NCI-H2196 (cell line): Measurements from ENCODE around the gene TEX19.
A peak's percentile ranks its signal among the peaks of the same experiment; 100 is the strongest.
"Not testable (repeated sequence)": the region's sequence is repeated elsewhere in the genome, so short reads cannot be mapped to it uniquely, and the experiment has no call there.

ENCODE experiments used
- DNase-seq: peaks from one replicate; lab custom pipeline; 2025; ENCODE audit not compliant: unreplicated experiment; lab: John Stamatoyannopoulos, UW

The TEX19 gene

DNA sequence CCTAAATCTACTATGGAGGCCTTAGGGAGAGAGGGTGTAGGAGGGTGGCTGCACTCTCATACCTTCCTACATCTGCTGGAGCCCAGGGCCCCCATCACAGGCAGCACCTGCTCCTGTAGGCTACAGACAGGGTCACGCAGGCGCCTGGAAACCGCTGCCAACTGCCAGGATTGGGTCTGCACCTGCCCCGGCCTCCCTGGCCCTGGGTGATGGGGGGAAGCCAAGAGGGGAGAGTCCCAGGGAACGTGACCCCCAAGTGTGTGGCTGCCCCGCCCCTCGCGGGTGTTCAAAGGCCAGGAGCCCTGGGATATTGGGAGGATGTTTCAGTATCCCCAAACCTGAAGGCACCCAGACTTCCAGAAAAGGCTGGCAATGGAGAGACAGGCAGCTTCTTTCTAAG lies 5.6 kb upstream of the TEX19 start:
- DNase-seq = peak; percentile 64

DNA sequence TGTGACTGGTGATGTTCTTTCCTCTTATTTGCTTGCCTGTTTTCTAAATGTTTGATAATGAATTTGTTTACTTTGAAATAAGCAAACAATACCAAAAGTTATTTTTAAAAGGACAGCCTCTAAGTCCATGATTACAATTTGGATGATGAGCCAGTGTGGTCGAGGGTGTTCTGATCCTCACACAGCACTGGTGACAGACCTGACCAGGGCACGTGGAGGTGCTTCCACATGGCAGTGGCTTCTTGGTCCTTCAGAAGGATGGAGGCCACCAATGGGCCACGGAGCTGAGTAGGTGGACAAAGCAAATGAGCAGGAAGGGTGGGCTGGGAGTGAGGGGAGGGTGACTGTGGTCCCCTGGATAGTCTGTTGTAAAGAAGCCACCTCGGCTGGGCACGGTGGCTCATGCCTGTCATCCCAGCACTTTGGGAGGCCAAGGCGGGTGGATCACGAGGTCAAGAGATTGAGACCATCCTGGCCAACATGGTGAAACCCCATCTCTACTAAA lies 4.2 kb upstream of the TEX19 start:
- DNase-seq = no peak

DNA sequence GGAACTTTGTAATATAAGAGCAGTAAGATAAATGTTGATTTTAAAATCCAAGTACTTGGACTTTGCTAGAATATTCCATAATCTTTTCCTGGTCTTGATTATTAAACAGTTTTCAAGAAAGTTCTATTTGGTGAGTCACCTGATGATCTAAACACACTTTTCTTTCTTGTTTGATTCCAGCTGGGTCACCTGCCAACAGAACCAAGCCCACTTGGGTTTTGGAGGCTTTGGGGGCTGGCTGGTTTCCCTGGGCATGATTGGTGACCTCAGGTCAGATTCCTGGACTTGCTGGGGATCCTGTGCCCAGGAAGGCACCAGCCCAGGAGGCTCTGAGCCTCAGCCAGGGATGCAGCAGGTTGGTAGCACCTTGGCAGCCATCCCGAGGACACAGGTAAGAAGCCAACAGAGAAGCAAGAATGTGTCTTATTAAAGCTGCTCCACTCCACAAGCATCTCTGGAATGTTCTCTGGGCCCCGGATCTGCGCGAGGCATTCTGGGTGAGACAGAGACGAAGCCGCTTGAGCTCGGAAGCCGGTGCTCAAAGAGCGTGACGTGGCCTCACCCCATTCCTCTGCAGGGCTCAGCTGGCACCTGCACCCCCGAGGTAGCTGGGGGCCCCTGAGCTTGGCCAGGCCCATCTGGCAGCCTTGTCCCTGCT lies 3.1 kb upstream of the TEX19 start:
- DNase-seq = no peak

DNA sequence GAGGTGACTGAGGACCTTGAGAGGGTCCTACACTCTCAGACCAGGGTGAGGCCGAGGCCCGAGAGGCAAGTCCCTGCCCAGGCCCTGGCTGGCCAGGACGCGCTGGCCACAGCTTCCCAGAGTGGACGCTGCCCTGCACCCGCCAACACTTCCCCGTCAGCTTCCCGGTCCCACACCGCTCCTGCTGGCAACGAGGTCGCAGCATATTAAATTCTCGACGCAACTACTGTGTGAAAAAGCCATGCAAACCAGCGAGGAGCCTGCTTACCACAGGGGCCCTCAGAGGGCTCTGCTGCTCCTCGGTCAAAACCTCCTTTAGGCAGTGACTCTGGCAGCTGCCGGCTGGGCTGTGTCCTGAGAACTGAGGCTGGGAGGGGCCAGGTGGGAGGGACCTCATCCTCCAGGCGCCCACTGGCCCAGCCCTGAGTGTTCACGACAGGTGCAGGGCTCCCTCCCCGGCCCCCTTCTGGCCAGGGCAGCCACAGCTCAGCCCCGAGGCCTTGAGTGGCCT lies 2.1 kb upstream of the TEX19 start:
- DNase-seq = peak; percentile 87

DNA sequence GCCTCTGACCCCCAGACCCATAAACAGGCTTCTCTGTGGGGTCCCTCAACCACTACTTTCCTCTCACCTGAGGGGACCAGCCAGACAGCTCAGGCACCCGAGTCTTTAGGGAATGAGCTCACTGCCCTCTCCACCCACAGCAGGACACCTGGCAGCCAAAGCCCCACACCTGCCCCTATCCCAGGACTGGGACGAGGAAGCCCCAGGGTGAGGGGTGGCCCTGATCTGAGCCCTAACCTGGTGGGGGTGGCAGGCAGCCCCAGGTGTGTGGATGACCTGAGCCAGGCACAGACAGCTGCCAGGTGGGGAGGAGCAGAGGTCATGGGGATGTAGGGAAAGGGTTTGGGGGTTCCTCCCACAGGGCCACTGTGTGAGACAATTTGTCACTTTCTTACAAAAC lies 1.7 kb upstream of the TEX19 start:
- no peak for DNase-seq

DNA sequence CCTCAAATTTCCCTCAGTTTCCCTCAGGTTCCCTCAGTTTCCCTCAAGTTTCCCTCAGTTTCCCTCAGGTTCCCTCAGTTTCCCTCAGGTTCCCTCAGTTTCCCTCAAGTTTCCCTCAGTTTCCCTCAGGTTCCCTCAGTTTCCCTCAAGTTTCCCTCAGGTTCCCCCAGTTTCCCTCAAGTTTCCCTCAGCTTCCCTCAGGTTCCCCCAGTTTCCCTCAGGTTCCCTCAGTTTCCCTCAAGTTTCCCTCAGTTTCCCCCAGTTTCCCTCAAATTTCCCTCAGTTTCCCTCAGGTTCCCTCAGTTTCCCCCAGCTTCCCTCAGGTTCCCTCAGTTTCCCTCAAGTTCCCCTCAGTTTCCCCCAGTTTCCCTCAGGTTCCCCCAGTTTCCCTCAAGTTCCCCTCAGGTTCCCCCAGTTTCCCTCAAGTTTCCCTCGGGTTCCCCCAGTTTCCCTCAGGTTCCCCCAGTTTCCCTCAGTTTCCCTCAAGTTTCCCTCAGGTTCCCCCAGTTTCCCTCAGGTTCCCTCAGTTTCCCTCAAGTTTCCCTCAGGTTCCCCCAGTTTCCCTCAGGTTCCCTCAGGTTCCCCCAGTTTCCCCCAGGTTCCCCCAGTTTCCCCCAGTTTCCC lies 516 bp downstream of the TEX19 start:
- DNase-seq = not testable (repeated sequence)

DNA sequence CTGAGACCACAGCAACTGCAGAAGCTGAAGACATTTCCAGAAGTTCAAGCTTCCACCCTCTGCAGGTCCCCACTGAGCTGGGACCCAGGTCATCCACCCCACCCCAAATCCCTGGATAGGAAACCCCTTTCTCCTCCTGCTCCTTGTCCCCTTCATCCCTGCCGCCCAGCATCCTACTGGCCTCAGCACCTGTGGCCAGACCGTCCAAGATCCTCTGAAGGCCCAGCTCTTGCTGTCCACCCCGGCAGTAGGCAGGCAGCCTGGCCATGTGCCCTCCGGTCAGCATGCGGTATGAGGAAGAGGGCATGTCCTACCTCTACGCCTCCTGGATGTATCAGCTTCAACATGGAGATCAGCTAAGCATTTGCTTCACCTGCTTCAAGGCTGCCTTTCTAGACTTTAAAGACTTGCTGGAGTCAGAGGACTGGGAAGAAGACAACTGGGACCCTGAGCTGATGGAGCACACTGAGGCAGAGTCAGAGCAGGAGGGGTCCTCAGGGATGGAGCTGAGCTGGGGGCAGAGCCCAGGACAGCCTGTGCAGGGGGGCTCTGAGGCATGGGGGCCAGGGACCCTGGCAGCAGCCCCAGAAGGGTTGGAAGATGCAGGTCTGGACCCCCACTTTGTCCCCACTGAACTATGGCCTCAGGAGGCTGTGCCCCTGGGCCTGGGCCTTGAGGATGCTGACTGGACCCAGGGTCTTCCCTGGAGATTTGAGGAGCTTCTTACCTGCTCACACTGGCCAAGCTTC lies 3.0 kb downstream of the TEX19 start:
- no peak for DNase-seq

DNA sequence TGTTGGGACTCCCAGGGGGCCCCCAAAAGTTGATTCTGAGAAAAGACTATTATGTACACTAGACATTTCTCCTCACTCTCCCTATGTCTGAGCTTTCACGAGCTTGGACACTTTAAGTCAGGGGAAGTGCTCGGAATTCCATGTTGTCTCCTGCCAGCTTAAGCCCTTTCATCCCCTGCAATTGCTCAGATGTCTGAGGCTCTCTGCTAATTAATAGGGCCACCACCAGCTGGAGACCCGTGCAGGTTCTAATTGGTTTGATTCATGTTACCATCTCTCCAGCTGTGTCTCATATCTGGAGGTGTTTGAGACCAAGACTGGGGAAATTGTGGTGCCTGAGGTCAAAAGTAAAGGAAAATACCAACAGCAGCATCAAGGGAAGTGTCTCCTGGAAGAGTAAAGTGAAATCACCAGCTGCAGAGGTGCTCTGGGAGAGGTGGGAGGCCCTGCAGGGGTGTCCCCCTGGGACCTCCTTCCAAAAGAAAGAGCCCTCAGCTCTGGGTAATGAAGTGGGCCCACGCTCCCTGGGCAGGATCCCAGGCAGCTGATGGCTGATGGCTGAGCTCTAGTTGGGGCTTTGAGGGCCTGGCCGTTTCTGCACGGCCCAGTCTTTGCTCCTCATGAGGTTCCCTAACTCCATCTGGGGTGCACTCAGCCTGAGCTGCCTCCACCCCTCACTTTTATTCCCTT lies 6.7 kb downstream of the TEX19 start:
- DNase-seq = no peak

DNA sequence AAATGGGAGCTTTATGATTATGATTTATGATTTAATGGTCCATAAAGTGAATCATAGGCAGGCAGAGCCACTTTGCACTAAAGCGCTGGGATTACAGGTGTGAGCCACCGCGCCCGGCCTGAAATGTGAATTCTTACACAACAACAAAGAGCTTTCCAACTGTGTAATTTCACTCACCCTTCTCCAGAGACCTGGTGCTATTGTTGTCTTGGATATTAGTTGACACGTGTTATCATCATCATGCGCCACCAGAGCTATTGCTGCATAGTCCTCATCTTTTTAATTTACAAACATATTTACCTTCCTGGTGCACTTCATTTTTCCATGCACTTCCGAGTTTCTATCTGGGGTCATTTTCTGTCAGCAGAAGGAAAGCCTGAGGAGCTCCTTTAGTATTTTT lies 7.7 kb downstream of the TEX19 start:
- no peak for DNase-seq

DNA sequence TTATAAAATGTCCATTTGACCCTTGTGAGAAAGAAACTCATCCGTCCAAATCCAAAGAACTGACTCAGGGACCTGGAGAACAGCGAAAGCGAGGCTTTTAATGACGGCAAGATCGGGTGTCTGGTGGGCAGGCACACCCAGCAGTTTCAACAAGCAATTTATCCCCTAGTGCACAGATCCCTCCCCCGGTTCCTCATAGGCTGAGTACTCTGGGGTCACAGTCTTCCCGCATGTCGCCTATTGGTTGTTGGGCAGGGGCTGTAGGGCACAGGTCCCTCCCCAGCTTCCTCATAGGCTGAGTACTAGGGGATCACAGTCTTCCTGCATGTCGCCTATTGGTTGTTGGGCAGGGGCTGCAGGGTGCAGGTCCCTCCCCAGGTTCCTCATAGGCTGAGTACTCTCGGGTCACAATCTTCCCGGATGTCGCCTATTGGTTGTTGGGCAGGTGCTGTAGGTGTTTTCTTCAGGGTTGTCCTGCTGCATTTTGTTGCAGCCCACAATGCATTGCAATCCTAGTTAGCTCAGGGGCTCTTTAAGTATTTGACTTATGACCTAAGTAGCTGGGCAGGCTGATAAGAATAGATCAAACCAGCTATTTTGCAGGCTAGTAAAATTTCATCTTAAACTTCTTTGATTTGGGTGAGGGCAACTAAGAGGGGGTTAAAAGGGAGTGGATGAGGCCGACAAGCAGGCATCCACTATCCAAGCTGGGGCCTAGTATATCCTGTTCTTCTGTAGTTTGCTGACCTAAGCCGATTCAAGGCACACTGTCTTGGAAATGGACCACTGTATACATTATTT lies 8.9 kb downstream of the TEX19 start:
- peak; percentile 97 for DNase-seq

DNA sequence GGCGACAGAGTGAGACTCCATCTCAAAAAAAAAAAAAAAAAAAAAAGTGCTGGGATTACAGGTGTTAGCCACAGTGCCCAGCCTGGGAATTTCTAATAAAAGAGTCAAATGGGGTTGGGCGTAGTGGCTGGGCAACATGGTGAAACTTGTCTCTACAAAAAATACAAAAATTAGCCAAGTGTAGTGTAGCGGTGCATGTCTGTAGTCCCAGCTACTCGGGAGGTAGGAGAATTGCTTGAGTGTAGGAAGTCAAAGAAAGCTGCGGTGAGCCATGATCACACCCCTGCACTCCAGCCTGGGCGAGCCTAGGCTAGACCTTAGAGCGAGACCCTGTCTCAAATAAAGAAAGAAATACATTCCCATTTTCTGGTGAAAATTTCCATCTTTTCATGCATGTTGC lies 10.2 kb downstream of the TEX19 start:
- no peak for DNase-seq

DNA sequence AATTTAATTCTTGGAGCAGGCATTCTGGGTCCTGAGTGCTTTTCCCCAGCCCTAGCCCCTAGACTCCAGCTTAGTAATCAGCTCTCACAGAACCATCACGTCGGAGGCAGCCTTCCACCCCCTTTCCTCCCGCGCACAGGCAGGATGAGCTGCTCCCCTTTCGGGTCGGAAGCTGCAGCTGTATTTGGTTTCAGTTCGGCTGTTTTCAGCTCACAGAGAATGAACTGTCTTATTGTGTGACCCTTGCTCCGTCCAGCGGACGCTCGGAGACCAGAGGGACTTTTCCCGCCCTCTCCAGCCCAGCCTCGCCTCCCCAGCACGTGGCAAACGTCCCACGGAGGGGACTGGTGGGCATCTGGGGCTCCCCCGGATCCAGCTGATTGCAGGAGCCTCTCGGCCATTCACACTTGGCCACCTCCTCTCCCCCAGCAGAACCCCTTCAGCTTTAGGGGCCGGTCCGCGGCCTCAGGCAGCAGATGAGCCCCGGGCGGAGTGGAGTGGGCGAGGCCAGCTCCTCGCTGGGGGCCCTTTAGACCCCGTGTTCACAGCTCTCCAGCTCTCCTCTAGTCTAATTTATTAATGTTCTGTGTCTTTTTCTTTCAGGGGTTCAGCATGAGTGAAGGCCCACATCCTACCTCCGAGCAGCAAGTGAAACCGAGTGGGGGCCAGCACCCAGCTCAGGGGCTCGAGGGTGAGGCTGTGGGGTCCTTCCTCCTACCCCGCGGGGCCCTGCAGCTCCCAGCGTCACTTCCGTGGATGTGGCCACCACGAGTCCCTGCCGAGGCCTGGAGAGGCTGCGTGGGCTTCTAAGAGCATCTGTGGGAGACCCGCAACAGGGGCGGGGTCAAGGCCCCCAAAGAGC lies 11.7 kb downstream of the TEX19 start:
- DNase-seq = no peak

DNA sequence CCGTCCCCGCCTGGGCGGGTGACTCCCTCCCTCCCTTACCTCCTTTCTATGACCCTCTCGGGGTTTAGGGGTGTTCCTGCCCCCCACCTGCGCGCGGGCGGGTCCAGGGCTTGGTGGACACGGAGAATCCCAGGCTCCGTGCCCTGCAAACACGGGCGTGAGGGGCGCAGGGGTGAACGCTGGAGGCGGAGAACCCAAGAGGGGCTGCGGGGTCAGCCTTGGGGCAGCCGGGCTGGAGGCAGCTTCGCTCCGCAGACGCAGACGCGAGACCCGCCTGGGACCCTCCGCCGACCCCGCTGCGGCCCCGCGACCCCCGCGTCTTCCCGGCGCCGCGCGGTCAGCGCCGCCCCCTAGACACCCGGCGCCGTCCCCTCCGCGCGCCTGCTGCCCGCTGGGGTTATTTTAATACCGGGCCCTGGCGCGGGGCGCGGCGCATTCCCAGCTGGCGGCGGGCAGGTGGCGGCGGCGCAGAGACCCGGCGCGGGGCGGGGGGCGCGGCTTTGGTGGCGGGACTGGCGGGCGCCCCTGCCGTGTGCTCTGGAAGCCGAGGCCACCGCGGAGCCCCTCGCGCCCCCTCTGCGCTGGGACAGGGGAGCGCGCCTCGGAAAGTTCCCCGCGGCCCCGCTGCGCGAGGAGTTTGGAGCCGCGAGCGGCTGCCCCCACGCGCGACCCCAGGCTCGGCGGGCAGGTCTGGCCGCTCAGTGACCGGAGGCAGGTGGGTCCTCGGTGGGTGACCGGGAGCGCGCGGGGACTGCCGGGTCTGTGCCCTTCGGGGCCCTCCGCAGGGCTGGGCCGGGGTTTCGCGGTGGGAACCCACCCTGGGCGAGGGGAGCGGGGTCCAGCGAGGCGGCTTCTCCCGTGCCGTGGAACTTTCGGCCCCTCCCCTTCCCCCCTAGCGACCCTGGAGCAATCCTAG lies 12.5 kb downstream of the TEX19 start, which contains the start of gene UTS2R:
TSS of gene UTS2R (plus strand) at position 433 of the 916 bp plus-strand sequence. CDS start 2,560 bp downstream, outside the sequence.
- no peak for DNase-seq

DNA sequence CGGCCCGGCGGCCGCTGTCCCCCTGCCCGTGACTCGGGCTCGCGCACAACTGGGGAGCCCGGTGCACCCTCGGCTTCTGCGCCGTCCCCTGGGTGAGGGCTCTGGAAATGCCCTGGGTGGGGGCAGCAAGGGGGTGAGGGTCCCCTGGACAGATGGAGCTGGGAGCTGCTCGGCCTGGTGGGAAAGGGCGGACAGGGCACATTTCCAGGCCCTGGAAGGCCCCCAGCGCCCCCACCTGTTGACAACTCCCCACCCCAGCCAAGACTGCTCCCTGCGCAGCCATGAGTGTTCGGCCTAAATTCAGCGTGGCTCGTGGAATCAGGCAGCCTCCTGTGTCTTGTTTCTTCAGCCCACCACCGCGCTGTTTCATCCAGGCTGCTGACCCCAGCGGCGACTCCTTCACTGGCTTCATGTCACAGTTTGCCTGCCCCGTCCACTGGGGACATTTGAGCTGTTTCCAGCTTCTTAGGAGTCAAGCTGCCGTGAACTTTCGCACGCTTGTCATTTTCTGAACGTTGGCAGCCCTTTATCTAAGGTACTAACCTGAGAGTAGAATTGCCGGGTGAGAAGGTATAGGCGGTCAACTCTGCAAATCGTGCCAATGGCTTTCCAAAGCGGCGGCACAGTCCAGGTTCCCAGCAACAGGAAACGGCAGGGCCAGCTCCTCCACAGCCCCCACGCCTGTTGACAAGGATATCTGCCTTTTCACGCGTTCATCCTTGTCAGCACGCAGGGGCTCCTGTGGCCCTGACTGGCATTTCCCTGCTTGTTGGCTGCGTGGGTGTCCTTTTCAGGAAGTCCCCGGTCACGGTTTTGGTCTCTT lies 13.4 kb downstream of the TEX19 start:
- no peak for DNase-seq

DNA sequence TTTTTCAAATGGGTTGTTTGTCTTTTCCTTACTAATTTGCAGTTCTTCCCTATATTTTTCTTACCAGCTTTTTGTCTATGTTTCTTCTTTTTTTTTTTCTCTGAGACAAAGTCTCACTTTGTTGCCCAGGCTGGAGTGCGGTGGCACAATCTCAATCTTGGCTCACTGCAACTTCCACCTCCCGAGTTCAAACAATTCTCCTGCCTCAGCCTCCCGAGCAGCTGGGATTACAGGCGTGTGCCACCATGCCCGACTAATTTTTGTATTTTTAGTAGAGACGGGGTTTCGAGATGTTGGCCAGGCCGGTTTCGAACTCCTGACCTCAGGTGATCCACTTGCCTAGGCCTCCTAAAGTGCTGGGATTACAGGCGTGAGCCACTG lies 14.0 kb downstream of the TEX19 start:
- not testable (repeated sequence) for DNase-seq

DNA sequence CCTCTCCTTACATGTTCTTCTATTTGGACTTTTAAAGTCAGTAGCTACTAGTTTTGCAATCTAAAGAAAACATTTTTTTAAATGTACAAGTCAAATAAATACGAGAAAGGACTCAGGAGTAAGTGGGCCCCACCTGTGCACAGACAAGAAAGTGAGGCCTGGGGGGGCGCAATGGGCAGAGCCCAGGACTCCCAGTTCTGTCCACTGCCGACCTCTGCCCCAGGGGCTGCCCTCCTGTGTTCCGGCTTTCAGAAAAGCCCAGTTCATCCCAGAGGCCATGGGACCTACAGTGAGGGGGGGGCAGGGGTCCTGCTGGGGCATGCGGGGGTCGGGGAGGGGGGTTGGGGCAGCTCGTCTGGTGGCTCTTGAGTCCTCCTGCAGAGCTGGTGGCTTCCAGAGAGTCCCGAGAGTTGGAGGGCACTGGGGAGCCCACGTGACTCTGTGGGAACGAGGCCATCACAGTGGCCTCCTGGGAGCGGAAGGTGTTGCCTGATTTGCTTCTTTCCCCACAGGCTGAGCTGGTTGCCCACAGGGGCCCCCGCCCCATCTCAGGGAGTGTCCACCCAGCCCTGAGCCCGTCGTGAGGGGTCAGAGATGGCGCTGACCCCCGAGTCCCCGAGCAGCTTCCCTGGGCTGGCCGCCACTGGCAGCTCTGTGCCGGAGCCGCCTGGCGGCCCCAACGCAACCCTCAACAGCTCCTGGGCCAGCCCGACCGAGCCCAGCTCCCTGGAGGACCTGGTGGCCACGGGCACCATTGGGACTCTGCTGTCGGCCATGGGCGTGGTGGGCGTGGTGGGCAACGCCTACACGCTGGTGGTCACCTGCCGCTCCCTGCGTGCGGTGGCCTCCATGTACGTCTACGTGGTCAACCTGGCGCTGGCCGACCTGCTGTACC lies 14.9 kb downstream of the TEX19 start:
- no peak for DNase-seq
